Immature natural killer cell (primary cell): ENCODE data around the gene TUBGCP5. TPM values are rescaled to one million over a fixed set of nuclear protein-coding genes. Genes with fewer than 3 reads are reported as not detected.
"Not testable (repeated sequence)": the region's sequence is repeated elsewhere in the genome, so short reads cannot be mapped to it uniquely, and the experiment has no call there.

Source experiments
- DNase-seq, 3 donors: peaks; one replicate each; pipeline ENCODE4 v3.0.0; 2022; ENCODE audit warnings: mixed read lengths in 1 of 3
- H3K27ac Mint-ChIP-seq, 6 donors: one replicate each; pipeline ENCODE4 v1.8.0; 2020; ENCODE audit warnings: mixed read lengths in 6 of 6, mild to moderate bottlenecking in 5 of 6, inconsistent platforms in 4 of 6, moderate library complexity in 3 of 6
- H3K27me3 Mint-ChIP-seq, 3 donors: one replicate each; pipeline ENCODE4 v1.8.0; 2020 to 2021; ENCODE audit warnings: low read depth in 3 of 3, mild to moderate bottlenecking in 3 of 3, mixed read lengths in 3 of 3, moderate library complexity in 3 of 3, inconsistent platforms in 1 of 3
- H3K36me3 Mint-ChIP-seq, 3 donors: one replicate each; pipeline ENCODE4 v1.8.0; 2020; ENCODE audit warnings: mixed read lengths in 3 of 3, inconsistent platforms in 2 of 3, mild to moderate bottlenecking in 2 of 3
- H3K4me1 Mint-ChIP-seq, 2 donors: one replicate each; pipeline ENCODE4 v1.8.0; 2020; ENCODE audit warnings: inconsistent platforms in 2 of 2, mild to moderate bottlenecking in 2 of 2, mixed read lengths in 2 of 2, moderate library complexity in 1 of 2
- H3K4me3 Mint-ChIP-seq, 5 donors: one replicate each; pipeline ENCODE4 v1.8.0; 2020; ENCODE audit warnings: mild to moderate bottlenecking in 5 of 5, mixed read lengths in 5 of 5, inconsistent platforms in 3 of 5, moderate library complexity in 3 of 5
- H3K9me3 Mint-ChIP-seq, 6 donors: one replicate each; pipeline ENCODE4 v1.8.0; 2020; ENCODE audit warnings: mild to moderate bottlenecking in 6 of 6, mixed read lengths in 6 of 6, inconsistent platforms in 4 of 6, moderate library complexity in 3 of 6
- polyA plus RNA-seq, 3 donors: library from polyadenylated mRNA; unstranded; fragments of 300-500 nt; fragmentation: Illumina TruSeq; gene quantifications; one replicate each; pipeline ENCODE4 v1.2.3, GENCODE V29; 2021

The TUBGCP5 gene
- polyA plus RNA-seq, result 1 to 10 TPM; 3.6 to 7.9 (median 4.8) TPM

DNA sequence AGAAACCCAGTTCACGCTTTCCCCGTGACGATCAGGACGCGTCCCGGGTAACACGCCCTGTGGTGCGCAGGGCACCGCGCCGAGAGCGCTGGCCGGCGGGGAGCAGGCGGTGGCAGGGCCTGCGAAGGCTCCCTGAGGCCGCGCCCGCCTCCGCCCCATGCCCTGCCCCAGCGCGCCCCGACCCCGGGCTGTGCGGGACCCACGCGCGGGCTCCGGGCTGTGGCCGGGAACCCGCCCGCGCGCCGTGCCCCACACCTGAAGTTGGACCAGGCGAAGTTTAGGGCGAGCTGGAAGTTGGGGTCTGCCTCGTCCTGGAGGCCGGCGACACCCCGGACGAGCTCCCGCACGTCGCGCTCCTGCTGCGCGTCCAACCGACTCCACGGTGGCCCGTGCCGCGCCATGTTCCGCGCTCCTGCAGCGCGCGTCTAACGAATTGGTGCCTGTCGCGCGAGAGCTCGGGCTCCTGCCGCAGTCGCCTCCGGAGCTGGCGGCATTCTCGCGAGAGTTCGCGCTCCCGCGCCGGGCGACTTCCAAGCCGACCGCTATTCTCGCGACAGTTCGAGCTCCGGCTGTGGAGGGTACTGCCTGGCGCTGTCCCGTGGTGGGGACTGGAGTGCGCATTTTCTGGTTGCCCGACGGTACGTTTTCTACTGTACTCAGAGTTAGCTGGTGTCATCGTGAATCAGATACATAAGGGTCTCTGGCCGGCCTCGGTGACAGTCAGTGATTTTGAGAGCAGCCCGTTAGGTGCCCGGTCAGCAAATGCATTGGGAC is at the start of gene TUBGCP5:
Gene TUBGCP5 (minus strand): TSS at position 427 of the 774 bp plus-strand sequence. CDS start 26 bp downstream, at position 401.
- peaks cover 0 to 4% (median 0%) of the 10 kb centered on the region in 3 donors for H3K27me3 Mint-ChIP-seq
- peaks cover 13 to 24% of the 10 kb centered on the region in 2 donors for H3K4me1 Mint-ChIP-seq
- H3K4me3 Mint-ChIP-seq, result peak within 1 kb of the TSS; percentile 94 to 99 (median 96)
- DNase-seq, result peak; percentile 93 to 96 (median 95)
- H3K36me3 Mint-ChIP-seq, result peaks cover under 1 to 5% (median 1%) of the 10 kb centered on the region in 3 donors
- no peaks in the 10 kb centered on the region for H3K9me3 Mint-ChIP-seq
- peak within 1 kb of the TSS; percentile 73 to 91 (median 86) for H3K27ac Mint-ChIP-seq

DNA sequence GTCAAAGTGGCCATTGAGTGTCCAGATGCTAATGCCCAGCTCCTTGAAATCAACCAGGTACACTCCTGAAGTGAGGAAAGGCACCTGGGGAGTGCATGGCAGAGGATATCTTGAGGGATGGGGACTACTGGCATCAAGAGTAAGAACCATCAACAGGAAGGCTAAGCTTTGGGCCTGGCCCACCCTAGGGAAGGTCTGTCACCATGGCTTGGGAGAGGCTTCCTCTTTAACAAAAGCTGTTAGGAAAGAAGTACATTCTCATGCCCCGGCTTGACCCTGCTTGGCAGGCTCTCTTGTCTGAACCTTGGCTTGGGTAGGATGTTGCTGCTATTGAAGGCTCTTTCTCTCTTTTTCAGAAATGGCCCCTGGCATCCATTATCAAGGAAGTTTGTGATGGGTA is 43.7 kb upstream of the TUBGCP5 start:
- no peaks in the 10 kb centered on the region for H3K36me3 Mint-ChIP-seq
- H3K4me1 Mint-ChIP-seq, result no peaks in the 10 kb centered on the region
- H3K4me3 Mint-ChIP-seq, result no peak overlapping the region
- H3K27ac Mint-ChIP-seq, result no peak overlapping the region
- no peaks in the 10 kb centered on the region for H3K9me3 Mint-ChIP-seq
- DNase-seq, result no peak
- peaks cover 0 to 5% (median 4%) of the 10 kb centered on the region in 3 donors for H3K27me3 Mint-ChIP-seq

DNA sequence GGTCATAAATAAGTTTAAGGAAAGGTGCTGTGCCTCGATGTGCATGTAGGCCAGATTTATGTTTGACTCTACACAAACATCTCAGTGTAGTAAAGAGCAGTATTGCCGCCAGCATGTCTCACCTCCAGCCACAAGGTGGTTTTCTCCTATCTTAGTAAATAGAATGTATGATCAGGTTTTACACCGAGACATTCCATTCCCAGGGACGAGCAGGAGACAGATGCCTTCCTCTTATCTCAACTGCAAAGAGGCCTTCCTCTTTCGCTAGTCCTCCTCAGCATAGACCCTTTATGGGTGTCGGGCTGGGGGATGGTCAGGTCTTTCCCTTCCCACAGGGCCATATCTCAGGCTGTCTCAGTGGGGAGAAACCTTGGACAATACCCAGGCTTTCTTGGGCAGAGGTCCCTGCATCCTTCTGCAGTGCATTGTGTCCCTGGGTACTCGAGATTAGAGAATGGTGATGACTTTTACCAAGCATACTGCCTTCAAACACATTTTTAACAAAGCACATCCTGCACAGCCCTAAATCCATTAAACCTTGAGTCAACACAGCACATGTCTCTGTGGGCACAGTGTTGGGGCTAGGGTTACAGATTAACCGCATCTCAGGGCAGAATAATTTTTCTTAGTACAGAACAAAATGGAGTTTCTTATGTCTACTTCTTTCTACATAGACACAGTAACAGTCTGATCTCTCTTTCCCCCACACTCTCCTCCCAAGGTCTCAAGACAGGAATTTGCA is 42.8 kb upstream of the TUBGCP5 start:
- not testable (repeated sequence) for H3K27me3 Mint-ChIP-seq, H3K27ac Mint-ChIP-seq, H3K9me3 Mint-ChIP-seq, DNase-seq, H3K4me3 Mint-ChIP-seq, H3K36me3 Mint-ChIP-seq, H3K4me1 Mint-ChIP-seq

DNA sequence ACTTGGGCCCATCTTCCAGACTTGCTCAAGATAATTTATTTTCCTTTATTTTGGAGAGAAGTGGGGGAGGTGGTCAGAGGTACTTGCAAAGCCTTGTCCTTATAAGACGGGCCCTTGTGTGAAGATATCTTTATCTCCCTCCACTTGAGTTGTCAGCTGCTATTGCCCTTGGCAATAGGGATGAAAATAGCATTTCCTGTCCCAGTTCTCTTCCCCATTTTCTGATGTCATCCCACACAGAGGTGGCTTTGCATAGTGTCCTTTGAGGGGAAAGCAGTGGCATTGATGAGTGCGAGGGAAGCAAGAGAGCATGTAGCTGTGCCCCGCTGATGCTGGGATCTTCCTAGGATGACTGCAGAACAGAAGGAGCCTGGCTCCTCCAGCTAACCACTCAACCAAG is 41.9 kb upstream of the TUBGCP5 start:
- no peaks in the 10 kb centered on the region for H3K36me3 Mint-ChIP-seq

DNA sequence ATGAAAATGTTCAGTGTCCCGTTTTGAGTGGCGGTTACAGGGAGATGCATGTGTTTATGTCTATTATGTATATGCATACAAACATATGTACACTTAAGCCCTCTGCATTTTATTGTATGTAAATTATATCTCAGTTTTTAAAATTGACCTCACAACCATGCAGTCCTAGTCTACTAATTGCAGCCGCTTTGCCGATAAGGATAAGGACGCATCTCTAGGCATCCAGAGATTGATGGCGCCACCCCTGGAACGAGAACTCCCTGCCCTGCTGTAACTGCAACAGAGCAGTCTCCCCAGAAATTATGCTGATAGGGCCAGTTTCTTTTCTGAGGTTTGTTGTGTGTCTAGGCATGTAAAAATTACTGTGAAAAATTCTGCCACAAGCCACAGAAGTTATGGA is 40.4 kb upstream of the TUBGCP5 start:
- DNase-seq, result no peak
- Mint-ChIP-seq H3K4me3 (no peak overlapping the region), H3K27ac (no peak overlapping the region), H3K4me1 (no peaks in the 10 kb centered on the region), H3K27me3 (peaks cover 0 to 9% (median 0%) of the 10 kb centered on the region in 3 donors), H3K36me3 (no peaks in the 10 kb centered on the region), H3K9me3 (peaks cover 0 to 4% (median 0%) of the 10 kb centered on the region in 6 donors)

More for the DNA sequence above, 41.9 kb upstream of the TUBGCP5 start:
- Mint-ChIP-seq H3K4me1 (no peaks in the 10 kb centered on the region), H3K9me3 (no peaks in the 10 kb centered on the region), H3K27ac (no peak overlapping the region), H3K4me3 (no peak overlapping the region), H3K27me3 (peaks cover 0 to 6% (median 0%) of the 10 kb centered on the region in 3 donors)
- no peak for DNase-seq

DNA sequence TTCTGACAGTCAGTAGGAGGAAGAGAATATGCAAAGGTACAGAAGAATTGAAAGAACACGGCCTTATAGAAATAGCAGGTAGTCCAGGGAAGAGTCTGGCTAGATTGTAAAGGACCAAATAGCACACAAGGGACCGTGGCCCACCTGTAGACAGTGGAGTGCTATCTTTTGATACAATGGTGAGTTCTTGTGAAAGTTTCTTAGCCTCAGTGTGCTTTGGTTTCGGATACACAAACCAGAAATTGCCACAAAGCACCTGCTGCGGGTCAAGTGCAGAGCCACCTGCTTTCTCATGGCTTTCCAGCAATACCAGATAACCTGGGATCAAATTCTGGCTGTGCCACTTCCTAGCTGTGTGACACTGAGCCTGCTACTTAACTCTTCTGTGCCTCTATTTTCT is 36.6 kb upstream of the TUBGCP5 start:
- Mint-ChIP-seq H3K36me3 (no peaks in the 10 kb centered on the region), H3K4me1 (no peaks in the 10 kb centered on the region), H3K27me3 (peaks cover 0 to 14% (median 0%) of the 10 kb centered on the region in 3 donors), H3K9me3 (peaks cover 0 to 4% (median 0%) of the 10 kb centered on the region in 6 donors), H3K4me3 (no peak overlapping the region), H3K27ac (no peak overlapping the region)
- no peak for DNase-seq

DNA sequence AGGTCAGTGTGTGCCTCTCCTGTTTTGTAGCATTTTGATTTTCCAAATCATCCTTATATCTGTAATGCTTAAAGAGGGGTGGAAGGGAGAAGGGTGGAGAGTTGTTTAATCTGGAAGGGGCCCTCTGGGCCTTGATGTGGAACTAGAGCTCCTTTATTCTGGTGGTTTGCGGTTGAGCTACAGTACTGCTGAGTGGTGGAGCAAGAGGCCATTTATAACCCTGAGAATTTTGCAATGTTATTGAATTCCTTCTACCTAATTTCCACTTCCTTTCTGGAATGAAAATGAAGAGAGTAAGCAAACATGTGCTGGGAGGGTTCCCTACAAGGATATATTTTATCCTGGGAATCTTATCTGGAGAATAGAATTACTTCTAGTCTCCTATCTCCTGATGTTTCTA is 35.3 kb upstream of the TUBGCP5 start:
- DNase-seq, result no peak
- Mint-ChIP-seq H3K4me1 (no peaks in the 10 kb centered on the region), H3K36me3 (no peaks in the 10 kb centered on the region), H3K27me3 (peaks cover 0 to 17% (median 2%) of the 10 kb centered on the region in 3 donors), H3K4me3 (no peak overlapping the region), H3K27ac (no peak overlapping the region), H3K9me3 (peaks cover 0 to 4% (median 0%) of the 10 kb centered on the region in 6 donors)

DNA sequence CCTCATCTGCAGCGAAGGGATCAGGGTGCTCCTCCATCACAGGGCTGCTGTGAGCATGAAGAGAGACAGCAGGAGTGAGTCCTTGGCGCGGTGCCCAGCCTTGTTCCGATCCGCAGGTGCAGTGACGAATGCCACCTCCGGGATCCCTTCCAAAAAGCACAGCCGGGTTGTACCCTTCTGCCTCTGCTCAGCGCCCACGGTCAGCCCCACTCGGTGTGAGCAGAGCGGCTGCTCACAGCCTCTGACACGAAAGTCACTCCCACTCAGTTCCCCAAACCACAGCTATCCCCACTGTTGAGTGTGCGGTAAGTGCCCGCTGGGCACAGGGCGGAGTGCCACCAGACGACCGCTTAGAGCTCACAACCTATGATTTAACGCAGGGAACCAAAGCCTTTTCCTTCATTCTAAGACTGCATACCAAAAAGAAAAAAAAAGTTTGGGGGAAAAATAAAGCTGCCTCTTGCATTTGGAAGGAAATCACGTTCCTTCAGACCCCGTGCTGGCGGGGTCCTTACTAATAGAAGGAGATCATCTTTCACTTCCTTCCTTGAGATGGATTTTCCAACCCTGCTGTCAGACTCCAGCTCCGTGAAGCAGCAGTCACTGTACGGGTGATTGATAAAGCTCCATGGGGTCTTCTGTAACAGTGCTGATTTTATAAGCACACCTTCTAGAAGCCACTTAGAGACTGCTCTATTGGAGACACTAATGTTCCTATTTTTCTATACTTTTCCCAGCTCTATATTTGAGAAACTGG is 34.7 kb upstream of the TUBGCP5 start:
- Mint-ChIP-seq H3K27me3 (peaks cover 0 to 17% (median 2%) of the 10 kb centered on the region in 3 donors), H3K9me3 (peaks cover 0 to 4% (median 0%) of the 10 kb centered on the region in 6 donors), H3K27ac (no peak overlapping the region), H3K4me1 (no peaks in the 10 kb centered on the region), H3K4me3 (no peak overlapping the region), H3K36me3 (no peaks in the 10 kb centered on the region)
- DNase-seq, result no peak

DNA sequence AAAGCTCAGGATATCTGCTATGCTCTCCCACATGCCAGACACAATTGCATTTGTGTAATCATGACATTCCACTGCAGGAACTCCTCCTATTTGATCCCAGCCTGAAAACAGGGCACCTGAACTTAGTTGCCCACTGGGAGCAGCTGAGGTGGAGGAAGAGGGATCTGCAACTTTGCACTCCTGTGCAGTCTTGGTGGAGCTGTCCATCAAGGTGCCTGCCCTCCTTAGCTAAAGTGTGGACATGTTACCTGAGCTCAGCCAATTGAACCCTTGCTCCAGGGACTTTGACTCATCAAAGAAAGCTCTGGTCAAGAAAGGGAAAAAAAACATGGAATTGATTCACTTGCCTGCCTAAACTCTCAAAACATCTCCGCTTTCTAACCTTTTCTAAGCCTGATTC is 33.3 kb upstream of the TUBGCP5 start:
- no peak for DNase-seq
- peaks cover 0 to 14% (median 2%) of the 10 kb centered on the region in 3 donors for H3K27me3 Mint-ChIP-seq
- no peak overlapping the region for H3K27ac Mint-ChIP-seq
- no peak overlapping the region for H3K4me3 Mint-ChIP-seq
- H3K4me1 Mint-ChIP-seq, result no peaks in the 10 kb centered on the region
- H3K36me3 Mint-ChIP-seq, result no peaks in the 10 kb centered on the region
- peaks cover 0 to 4% (median 0%) of the 10 kb centered on the region in 6 donors for H3K9me3 Mint-ChIP-seq

DNA sequence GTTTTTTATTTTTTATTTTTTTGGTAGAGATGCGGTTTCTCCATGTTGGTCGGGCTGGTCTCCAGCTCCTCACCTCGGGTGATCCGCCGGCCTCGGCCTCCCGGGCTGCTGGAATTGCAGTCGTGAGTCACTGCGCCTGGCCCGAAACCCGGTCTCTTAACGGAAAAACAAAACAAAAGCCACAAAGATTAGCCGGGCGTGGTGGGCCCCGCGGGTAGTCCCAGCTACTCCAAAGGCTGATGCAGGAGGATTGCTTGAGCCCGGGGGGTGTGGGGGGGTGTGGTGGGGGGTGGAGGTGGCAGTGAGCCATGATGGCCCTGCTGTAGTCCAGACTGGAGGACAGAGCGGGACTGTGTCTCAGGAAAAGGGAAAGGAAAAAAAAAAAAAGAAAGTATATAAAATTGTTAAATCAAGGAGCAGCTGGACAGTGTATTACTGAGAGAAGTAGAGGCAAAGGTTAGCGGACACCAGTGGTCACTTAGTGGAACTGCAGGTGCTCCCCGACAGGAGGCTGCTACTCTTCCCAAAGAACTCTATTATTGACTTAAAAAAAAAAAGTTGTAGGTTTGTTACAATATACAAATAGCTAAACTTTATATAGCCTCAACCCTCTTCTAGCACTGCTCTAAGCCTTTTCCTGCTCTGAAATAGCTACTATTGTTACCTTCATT is 30.3 kb upstream of the TUBGCP5 start:
- DNase-seq, result no peak
- Mint-ChIP-seq H3K9me3 (peaks cover 0 to 3% (median 0%) of the 10 kb centered on the region in 6 donors), H3K36me3 (no peaks in the 10 kb centered on the region), H3K4me1 (no peaks in the 10 kb centered on the region), H3K27ac (no peak overlapping the region), H3K4me3 (no peak overlapping the region), H3K27me3 (peaks cover 0 to 8% (median 2%) of the 10 kb centered on the region in 3 donors)

DNA sequence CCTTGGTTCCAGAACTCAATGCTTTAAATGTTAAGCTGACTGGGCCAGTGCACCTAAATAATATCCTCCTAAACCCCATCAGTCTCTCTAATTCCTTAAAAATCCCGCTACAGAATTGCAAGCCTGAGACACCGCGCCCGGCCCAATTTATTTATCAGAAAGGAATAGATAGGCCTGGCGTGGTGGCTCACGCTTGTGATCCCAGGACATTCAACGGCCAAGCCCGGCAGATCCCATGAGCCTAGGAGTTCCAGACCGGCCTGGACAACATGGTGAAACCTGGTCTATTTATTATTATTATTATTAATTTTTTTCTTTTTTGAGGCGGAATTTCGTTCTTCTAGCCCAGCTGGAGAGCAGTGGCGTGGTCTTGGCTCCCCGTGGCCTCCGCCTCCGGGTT is 28.0 kb upstream of the TUBGCP5 start:
- Mint-ChIP-seq H3K9me3 (peaks cover 0 to 5% (median 0%) of the 10 kb centered on the region in 6 donors), H3K27me3 (peaks cover 2 to 6% (median 2%) of the 10 kb centered on the region in 3 donors)

DNA sequence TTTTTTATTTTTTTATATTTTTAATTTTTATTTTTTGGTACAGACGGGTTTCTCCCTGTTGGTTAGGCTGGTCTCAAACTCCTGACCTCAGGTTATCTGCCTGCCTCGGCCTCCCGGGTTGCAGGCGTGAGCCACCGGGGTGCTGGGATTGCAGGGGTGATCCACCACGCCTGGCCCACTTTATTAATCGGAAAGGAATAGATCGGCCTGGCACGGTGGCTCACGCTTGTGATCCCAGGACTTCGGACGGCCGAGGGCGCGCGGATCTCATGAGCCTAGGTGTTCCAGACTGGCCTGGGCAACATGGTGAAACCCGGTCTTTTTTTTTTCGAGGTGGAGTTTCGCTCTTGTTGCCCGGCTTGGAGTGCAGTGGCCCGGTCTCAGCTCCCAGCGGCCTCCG is 26.5 kb upstream of the TUBGCP5 start:
- peaks cover 0 to 5% (median 0%) of the 10 kb centered on the region in 6 donors for H3K9me3 Mint-ChIP-seq
- no peak overlapping the region for H3K4me3 Mint-ChIP-seq
- DNase-seq, result no peak
- peaks cover 2% of the 10 kb centered on the region in 3 donors for H3K27me3 Mint-ChIP-seq
- no peaks in the 10 kb centered on the region for H3K36me3 Mint-ChIP-seq
- no peaks in the 10 kb centered on the region for H3K4me1 Mint-ChIP-seq
- no peak overlapping the region for H3K27ac Mint-ChIP-seq

More for the DNA sequence above, 28.0 kb upstream of the TUBGCP5 start:
- no peak overlapping the region for H3K27ac Mint-ChIP-seq
- H3K36me3 Mint-ChIP-seq, result no peaks in the 10 kb centered on the region
- DNase-seq, result no peak
- H3K4me1 Mint-ChIP-seq, result no peaks in the 10 kb centered on the region
- no peak overlapping the region for H3K4me3 Mint-ChIP-seq

DNA sequence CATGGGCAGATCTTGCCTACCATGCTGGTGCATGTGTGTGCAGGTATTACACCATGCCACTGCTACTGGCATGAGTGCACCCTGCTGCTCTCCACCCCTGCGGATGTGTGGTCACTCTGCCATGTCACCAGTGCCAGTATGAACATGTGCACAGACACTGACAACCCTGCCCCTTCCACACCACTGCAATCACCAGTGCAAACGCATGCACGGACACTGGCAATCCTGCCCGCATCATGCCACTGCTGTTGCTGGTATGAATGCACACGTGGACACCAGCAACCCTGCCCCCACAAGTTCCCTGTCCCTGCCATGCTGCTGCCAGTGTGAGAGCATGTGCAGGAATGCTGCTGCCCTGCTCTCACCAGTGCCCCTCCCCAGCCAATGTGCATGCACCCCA is 24.8 kb upstream of the TUBGCP5 start:
- Mint-ChIP-seq H3K9me3 (peaks cover 0 to 5% (median 0%) of the 10 kb centered on the region in 6 donors), H3K4me1 (no peaks in the 10 kb centered on the region), H3K36me3 (no peaks in the 10 kb centered on the region), H3K27ac (peak overlapping the region in 1 of 6 donors; percentile 64), H3K27me3 (peaks cover 0 to 2% (median 0%) of the 10 kb centered on the region in 3 donors), H3K4me3 (no peak overlapping the region)
- no peak for DNase-seq
